Calu3 (cell line): ENCODE measurements around the gene MYL6. TPM values are rescaled to one million over a fixed set of nuclear protein-coding genes. Genes with fewer than 3 reads are reported as not detected.

Experiments used
- BruUV-seq: library from RNA; stranded (reverse); fragments of 400-500 nt; replicated peaks from 2 replicates; lab custom pipeline; 2021; lab: Mats Ljungman, UMichigan
- CTCF ChIA-PET: fragments of 300-600 bp; sonication (Branson Sonifier 250); formaldehyde crosslinking; loops from one replicate; lab custom pipeline; 2022; ENCODE audit warnings: antibody characterized with exemption; lab: Charles Lee
- DNase-seq: peaks from one replicate; pipeline ENCODE4 v3.0.0; 2022
- H3K27ac Mint-ChIP-seq: one replicate; pipeline ENCODE4 v1.8.0; 2022; ENCODE audit warnings: mixed read lengths; ENCODE audit not compliant: unreplicated experiment
- H3K27me3 Mint-ChIP-seq: one replicate; pipeline ENCODE4 v1.8.0; 2022; ENCODE audit warnings: mixed read lengths; ENCODE audit not compliant: unreplicated experiment
- H3K36me3 Mint-ChIP-seq: one replicate; pipeline ENCODE4 v1.8.0; 2022; ENCODE audit warnings: mild to moderate bottlenecking, moderate library complexity, mixed read lengths; ENCODE audit not compliant: insufficient read depth, unreplicated experiment
- H3K4me1 Mint-ChIP-seq: one replicate; pipeline ENCODE4 v1.8.0; 2022; ENCODE audit warnings: mild to moderate bottlenecking, low read depth, mixed read lengths; ENCODE audit not compliant: unreplicated experiment
- H3K4me3 Mint-ChIP-seq: one replicate; pipeline ENCODE4 v1.8.0; 2022; ENCODE audit warnings: mild to moderate bottlenecking, low read depth, moderate library complexity, mixed read lengths; ENCODE audit not compliant: unreplicated experiment
- H3K9me3 Mint-ChIP-seq: one replicate; pipeline ENCODE4 v1.8.0; 2022; ENCODE audit warnings: low read depth, mixed read lengths; ENCODE audit not compliant: unreplicated experiment
- intact Hi-C: fragments of 100-400 bp; cut with micrococcal nuclease; formaldehyde crosslinking; loops from one replicate; pipeline ENCODE4 v1.10.0; 2022; ENCODE audit not compliant: unreplicated experiment
- total RNA-seq: library from RNA; stranded (reverse); gene quantifications from 2 replicates; pipeline ENCODE4 v1.2.3, GENCODE V29; 2022
- TF ChIP-seq, protein P1 (sequence below): fragments of 200-600 bp; IDR thresholded peaks from one replicate; pipeline ENCODE4 v1.8.0; 2022; ENCODE audit warnings: antibody characterized with exemption; ENCODE audit not compliant: unreplicated experiment

Gene MYL6
- total RNA-seq, 1 experiment from 2014 or later, result 1,130 TPM

DNA sequence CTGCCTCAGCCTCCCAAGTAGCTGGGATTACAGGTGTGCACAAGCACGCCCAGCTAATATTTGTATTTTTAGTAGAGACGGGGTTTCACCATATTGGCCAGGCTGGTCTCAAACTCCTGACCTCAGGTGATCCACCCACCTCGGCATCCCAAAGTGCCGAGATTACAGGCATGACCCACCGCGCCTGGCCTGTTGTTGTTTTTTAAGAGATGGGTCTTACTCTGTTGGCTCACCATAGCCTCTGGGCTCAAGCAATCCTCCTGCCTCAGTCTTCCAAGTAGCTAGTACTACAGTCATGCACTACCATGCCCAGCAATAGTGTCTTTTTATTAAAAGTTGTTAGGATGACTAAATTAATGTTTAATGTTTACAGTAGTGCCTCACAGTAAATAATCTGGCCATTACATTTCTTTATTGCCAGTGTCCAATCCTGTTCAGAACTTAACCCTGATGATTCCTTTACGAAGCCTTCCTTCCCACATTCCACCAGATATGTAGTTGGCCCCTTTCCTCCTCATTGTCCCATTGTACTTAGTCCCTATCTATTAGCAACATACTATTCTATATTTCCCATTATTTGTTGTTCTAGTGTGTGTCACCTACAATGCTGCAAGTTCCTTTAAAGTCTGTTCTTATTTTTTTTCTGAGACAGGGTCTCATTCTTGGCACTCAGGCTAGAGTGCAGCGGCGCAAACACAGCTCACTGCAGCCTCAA lies 39.9 kb downstream of the MYL6 start:
- H3K27me3 Mint-ChIP-seq, result no peaks in the 10 kb centered on the region
- TF ChIP-seq, protein P1, sequence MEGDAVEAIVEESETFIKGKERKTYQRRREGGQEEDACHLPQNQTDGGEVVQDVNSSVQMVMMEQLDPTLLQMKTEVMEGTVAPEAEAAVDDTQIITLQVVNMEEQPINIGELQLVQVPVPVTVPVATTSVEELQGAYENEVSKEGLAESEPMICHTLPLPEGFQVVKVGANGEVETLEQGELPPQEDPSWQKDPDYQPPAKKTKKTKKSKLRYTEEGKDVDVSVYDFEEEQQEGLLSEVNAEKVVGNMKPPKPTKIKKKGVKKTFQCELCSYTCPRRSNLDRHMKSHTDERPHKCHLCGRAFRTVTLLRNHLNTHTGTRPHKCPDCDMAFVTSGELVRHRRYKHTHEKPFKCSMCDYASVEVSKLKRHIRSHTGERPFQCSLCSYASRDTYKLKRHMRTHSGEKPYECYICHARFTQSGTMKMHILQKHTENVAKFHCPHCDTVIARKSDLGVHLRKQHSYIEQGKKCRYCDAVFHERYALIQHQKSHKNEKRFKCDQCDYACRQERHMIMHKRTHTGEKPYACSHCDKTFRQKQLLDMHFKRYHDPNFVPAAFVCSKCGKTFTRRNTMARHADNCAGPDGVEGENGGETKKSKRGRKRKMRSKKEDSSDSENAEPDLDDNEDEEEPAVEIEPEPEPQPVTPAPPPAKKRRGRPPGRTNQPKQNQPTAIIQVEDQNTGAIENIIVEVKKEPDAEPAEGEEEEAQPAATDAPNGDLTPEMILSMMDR, result no peak
- H3K27ac Mint-ChIP-seq, result no peak overlapping the region
- BruUV-seq, result no TSS peak
- no peak for DNase-seq
- no peaks in the 10 kb centered on the region for H3K9me3 Mint-ChIP-seq
- no peak overlapping the region for H3K4me3 Mint-ChIP-seq
- H3K4me1 Mint-ChIP-seq, result peaks cover 6% of the 10 kb centered on the region
- intact Hi-C loops, result no loop called here
- H3K36me3 Mint-ChIP-seq, result no peaks in the 10 kb centered on the region
- CTCF ChIA-PET, result interaction anchor here (1.2 kb wide), 1 partner anchor 70 kb away, joined by 3 read pairs; the partner anchor contains the start of gene ESYT1

DNA sequence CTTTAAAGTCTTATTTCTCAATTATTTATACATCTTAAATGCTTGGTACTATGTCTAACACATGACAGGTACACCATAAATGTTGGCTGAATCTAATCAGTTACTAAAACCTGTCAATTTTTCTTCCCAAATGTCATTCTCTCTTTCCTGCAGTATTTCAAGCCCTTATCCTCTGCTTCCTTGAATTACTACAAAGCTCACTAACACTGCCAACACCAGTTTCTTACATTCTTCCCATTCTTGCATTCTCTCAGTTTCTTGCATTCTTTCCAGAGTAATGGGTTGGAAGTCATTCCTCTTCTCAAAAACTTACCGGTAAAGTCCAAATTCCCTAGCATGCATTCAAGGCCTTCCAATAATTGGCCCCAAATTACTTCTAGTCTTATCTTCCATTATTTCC lies 40.7 kb downstream of the MYL6 start:
- Mint-ChIP-seq H3K4me3 (no peak overlapping the region), H3K36me3 (no peaks in the 10 kb centered on the region), H3K27ac (peak overlapping the region; percentile 9), H3K27me3 (no peaks in the 10 kb centered on the region), H3K9me3 (no peaks in the 10 kb centered on the region), H3K4me1 (no peaks in the 10 kb centered on the region)
- CTCF ChIA-PET, result no interaction called here
- TF ChIP-seq, protein P1, result no peak
- intact Hi-C loops, result no loop called here
- BruUV-seq, result no TSS peak
- DNase-seq, result no peak

DNA sequence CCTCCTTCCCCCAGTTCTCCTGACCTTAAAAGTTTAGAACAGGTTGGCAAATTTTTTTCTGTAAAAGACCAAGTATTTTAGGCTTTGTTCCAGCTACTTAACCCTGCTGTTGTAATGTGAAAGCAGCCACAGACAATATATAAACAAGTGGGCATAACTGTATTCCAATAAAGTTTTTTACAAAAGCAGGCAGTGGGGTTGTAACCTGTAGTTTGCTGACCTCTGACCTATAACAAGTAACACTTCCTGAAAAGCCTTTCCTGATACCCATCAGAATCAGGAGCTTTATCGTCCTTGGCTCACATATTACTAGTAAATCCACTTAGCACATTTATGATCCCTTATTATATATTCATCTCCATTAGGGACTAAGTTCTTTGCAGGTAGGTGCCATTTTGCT lies 44.2 kb downstream of the MYL6 start:
- H3K4me3 Mint-ChIP-seq, result no peak overlapping the region
- BruUV-seq, result no TSS peak
- H3K36me3 Mint-ChIP-seq, result peaks cover 16% of the 10 kb centered on the region
- no peaks in the 10 kb centered on the region for H3K4me1 Mint-ChIP-seq
- no peaks in the 10 kb centered on the region for H3K27me3 Mint-ChIP-seq
- CTCF ChIA-PET, result interaction anchor here (0.7 to 0.8 kb wide), 2 partner anchors 14 to 20 kb away, joined by 3 to 5 read pairs; no protein-coding TSS in a partner anchor
- H3K9me3 Mint-ChIP-seq, result no peaks in the 10 kb centered on the region
- no peak for DNase-seq
- TF ChIP-seq, protein P1, result no peak
- H3K27ac Mint-ChIP-seq, result no peak overlapping the region
- intact Hi-C loops, result no loop called here

DNA sequence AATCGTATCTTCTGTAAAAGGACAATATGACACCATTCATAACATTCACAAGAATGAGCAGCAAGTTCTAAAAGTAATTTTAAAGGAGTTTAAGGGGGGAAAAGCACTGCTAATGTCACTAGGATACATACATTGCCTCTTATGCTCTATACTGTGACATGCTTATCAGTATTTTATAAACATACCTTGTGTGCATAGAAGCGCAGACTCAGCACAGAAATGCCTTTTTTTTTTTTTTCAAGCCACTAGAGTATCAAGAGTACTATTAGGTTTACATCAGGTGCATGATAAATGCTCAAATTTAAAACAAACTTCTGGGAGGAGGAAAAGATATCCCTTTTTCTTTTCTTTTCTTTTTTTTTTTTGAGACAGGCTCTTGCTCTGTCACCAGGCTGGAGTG lies 44.7 kb downstream of the MYL6 start:
- intact Hi-C loops, result no loop called here
- no peaks in the 10 kb centered on the region for H3K9me3 Mint-ChIP-seq
- CTCF ChIA-PET, result interaction anchor here (0.8 kb wide), 1 partner anchor 19 kb away, joined by 5 read pairs; no protein-coding TSS in a partner anchor
- peaks cover 16% of the 10 kb centered on the region for H3K36me3 Mint-ChIP-seq
- TF ChIP-seq, protein P1, result no peak
- BruUV-seq, result no TSS peak
- DNase-seq, result no peak
- no peak overlapping the region for H3K4me3 Mint-ChIP-seq
- H3K4me1 Mint-ChIP-seq, result no peaks in the 10 kb centered on the region
- no peak overlapping the region for H3K27ac Mint-ChIP-seq
- H3K27me3 Mint-ChIP-seq, result no peaks in the 10 kb centered on the region
